ENCODE data around the gene TTC17. TPM values are rescaled to one million over a fixed set of nuclear protein-coding genes. Genes with fewer than 3 reads are reported as not detected.

The TTC17 gene
- total RNA-seq, 4 donors from 2014 or later: 157 to 295 (median 248) TPM

GRCh38 chr11:43542750-43543712 is 184.3 kb downstream of the TTC17 start:
- Histone ChIP-seq H3K27me3 (no peaks in the 10 kb centered on the region), H3K36me3 (no peaks in the 10 kb centered on the region), H3K4me1 (peaks cover 0 to 12% (median 0%) of the 10 kb centered on the region in 4 donors), H3K27ac (no peak overlapping the region), H3K4me3 (no peak overlapping the region), H3K9me3 (no peaks in the 10 kb centered on the region)
- no peak for TF ChIP-seq POLR2A (IDR thresholded peaks at IDR 0.05)
- TF ChIP-seq CTCF (IDR thresholded peaks at IDR 0.05): no peak
- no peak for DNase-seq

Small RNA genes within 50 kb of the gene (small RNA-seq; reads per million reads assigned to genes)
- gene RF00019: 0 reads per million in 2 donors
- 0 reads per million in 2 donors for gene RN7SKP287

Other genes starting within 250 kb of the TTC17 start
- 10 to 100 TPM; 54.9 to 71.8 (median 66.5) TPM for gene API5, start 46.9 kb upstream of the TTC17 start, total RNA-seq